HG02678 (cell line): Measurements from ENCODE around the gene ZMYND8.
"Not testable (repeated sequence)": the region's sequence is repeated elsewhere in the genome, so short reads cannot be mapped to it uniquely, and the experiment has no call there.

Source experiments
- ATAC-seq: cut with Tn5 transposase; IDR thresholded peaks from one replicate; pipeline ENCODE4 v1.9.1; 2021; ENCODE audit warnings: mild to moderate bottlenecking, moderate library complexity; ENCODE audit not compliant: unreplicated experiment

ZMYND8 gene

DNA sequence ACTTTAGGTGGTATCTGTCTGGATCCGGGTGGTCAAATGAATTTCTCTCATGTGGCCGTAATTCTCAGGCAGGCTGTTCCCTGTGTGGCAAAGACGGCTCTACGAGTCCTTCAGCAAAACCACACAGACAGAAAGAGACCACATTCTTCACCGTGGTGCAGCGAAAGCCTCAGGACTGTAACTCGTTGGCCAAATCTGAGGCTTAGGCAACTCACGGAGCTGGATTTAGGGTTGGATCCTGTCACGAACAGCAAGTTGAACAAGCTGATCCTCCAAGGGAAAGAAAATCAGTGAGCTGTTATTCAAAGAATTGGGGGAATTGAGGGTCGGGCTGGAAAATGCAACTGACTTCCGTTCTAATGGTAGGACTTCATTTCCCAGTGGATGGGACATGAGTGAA, 167.4 kb downstream of the ZMYND8 start:
- ATAC-seq = no peak

DNA sequence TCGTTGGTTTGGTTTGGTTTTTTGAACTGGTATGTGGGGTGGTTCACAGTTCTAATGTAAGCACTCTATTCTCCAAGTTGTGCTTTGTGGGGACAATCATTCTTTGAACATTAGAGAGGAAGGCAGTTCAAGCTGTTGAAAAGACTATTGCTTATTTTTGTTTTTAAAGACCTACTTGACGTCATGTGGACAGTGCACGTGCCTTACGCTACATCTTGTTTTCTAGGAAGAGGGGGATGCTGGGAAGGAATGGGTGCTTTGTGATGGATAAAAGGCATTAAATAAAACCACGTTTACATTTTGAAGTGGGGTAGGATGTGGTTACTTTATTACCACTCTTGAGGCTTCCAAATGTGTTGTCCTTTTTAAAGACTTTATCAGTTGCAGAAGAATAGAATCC, 168.0 kb downstream of the ZMYND8 start:
- no peak for ATAC-seq

DNA sequence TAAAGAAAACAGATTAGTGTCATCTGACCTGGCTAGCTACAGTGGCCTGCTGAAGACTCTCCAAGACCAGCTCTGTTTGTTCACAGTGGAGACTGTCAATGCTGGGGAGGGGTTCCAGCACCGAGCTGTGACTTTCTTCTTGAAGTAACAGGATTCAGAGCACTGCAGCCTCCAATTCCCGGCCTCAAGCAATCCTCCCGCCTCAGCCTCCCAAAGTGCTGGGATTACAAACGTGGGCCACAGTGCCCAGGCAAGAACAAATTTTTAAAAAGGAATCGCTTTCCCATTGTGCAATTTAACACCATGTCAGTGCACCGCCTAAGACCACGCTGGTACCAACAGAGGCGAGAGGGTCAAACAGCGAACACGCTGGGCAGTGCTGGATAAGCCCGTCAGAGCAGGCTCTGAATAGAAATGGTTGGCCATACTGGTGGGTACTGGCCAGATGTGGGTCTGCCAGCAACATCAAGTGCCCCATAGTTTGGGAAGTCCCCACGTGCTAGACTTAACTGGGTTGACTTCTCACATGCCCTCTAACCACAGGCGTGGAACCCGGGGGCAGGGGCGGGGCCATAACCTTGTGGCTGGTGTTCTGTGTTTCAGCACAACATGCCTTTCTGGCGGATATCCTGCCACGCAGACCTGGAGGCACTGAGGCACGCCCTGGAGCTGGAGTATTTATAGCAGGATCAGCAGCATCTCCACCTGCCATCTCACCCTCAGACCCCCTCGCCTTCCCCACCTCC, 168.9 kb downstream of the ZMYND8 start:
- ATAC-seq = no peak

DNA sequence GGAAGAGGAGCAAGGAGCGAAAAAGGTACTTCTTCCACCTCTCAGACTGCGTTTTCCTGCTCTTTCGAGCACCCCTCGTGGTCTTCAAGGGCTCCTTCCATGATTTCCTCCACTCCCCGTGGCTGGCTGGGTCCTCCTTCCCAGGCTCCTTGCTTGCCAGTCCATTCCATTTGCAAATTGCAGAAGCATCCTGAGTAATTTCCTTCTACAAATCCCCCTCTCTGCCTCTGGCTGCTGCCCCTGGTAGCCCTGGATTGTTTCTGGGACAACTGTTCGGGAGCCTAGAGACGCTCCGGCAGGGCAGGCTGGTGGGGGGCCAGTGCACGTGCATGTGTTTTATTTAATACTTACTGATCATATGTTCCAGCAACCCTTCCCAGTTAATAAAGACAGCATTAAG, 173.1 kb downstream of the ZMYND8 start:
- no peak for ATAC-seq

DNA sequence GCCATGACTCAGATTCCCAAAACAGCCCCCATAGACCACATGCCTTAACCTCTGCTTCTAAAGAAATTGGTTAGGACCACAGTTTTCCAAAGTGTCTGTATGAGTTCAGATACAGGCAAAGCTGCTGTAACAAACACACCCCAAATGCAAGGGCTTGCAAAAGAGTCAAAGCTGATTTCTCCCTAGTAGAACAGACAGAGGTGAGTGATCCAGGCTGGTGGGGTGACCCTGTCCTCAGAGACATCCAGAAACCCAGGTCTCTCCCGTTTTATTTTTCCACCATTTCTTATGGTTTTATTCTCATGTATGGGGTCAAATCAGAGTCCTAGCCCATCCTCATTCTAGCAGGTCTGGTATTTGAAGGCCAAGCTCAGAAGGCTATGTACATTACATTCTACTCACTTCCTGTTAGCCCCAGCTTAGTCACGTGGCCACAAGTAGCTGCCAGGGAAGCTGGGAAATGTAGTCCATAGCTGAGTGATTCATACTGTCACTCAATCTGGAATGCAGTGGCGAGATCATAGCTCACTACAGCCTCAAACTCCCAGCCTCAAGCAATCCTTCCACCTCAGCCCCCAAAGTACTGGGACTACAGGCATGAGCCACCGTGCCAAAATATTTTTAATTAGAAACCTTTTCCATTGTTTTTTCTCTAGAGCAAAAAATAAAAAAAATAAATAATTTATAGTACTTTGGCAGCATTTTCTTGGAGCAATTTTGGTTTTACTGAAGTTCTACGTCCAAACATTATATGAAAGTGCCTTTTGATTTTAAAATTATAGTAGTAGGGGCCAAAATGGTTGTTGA, 175.2 kb downstream of the ZMYND8 start:
- no peak for ATAC-seq

DNA sequence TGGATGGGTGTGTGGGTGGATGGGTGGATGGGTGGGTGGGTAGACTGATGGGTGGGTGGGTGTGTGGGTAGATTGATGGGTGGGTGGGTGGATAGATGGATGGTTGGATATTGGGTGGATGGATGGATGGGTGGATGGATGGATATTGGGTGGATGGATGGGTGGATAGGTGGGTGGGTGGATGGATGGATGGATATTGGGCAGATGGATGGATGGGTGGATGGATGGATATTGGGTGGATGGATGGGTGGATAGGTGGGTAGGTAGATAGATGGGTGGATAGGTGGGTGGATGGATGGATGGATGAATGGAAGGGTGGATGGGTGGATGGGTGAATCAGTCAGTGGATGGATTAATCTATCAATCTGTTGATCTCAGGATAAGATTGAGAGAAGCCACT, 177.2 kb downstream of the ZMYND8 start:
- ATAC-seq = no peak

DNA sequence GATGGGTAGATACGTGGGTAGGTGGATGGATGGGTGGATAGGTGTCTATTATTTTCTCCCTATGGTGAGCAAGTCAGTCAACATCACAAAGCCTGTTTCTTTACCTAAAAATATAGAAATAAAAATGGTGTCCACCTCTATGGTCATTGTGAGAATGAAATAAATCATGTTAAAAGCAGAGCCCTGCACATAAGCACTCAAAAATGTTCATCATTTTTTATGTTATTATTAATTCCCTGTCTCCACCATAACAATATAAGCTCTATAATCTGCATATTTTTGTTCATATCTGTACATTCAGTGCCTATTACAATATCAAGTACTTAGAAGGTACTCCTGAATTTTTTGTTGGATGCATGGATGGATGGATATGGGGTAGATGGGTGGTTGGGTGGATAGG, 177.6 kb downstream of the ZMYND8 start:
- no peak for ATAC-seq

DNA sequence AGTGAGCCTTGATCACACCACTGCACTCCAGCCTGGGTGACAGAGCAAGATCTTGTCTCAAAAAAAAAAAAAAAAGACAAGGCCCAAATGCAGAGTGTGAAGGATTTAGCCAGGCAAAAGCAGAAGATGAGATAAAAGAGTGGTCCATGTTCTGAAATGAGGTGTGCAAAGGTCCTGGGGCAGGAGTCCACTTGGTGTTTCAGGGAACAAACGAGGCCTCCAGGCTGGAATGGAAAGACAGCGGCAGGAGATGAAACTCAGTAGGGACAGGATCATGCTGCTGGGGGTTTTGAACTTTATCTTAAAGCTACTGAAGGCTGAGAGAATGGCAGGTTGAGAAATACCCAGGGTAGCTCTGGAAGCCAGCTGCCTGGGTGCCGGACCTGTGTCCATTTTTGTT, 178.2 kb downstream of the ZMYND8 start:
- ATAC-seq = no peak

DNA sequence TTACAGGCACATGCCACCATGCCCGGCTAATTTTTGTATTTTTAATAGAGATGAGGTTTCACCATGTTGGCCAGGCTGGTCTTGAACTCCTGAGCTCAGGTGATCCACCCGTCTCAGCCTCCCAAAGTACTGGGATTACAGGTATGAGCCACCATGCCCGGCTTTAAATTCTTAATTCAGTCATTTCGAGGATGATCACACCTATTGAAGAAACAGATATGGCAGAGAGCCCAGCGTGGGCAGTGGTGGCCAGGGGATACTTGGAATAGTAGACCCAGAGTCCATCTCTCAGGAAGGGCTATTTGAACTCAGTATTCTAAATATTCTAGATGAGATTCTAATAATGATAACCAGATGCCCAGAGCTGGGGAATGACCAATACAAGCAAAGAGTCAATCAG, 180.3 kb downstream of the ZMYND8 start:
- not testable (repeated sequence) for ATAC-seq

DNA sequence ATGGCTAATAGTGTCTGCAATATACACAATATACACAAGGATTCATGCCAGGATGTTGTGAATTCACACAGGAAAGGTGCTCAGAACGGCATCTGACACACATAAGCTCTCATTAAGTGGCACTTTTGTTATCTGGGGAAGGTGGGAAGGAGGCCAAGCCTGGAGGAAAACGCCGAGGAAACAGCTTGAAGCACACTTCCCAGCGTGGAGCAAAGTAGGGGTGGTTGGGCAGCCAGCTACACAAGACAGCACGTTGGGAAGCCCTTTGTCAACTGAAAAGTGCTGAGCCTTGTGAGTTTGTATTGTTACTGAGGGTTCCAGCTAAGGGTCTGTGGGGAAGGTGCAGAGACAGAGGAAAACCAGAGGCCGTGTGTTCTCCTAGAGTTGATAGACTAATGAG, 181.0 kb downstream of the ZMYND8 start:
- ATAC-seq = no peak

DNA sequence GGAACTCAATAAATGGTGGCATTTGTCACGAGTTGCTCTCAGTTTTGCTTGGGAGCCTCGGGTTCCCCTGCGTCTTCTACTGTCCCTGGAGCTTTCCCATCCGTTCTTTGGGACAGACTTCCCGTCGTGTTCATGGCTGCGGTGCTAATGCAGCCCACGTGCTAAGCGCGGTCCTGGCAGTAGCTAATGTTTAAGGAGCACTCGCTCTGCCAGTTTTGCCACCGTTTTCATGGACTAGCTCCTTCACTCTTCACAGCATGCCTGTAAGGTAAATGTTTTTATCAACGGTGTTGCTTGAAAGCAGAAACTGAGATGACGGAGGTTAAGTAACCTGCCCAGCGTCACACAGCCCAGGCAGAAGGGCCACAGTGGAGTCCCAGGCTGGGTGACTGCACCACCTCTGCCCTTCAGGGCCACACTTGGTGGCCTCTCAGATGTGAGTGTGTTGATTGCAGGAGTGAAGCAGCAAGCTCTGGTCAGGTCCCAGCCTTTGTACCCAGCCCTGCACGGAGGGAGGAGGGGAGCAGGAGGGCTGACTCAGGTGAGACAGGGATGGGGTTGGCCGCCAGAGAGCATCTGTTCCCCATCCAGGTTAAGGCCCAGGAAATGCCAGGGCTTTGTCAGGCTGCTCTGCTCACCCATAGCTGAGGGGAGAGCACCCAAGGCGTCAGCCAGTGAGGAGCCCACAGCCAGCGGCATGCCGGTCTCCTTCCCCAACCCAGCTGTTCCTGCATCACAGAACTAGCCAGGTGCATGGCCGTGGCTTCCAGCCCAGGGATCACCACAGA, 181.8 kb downstream of the ZMYND8 start:
- no peak for ATAC-seq

DNA sequence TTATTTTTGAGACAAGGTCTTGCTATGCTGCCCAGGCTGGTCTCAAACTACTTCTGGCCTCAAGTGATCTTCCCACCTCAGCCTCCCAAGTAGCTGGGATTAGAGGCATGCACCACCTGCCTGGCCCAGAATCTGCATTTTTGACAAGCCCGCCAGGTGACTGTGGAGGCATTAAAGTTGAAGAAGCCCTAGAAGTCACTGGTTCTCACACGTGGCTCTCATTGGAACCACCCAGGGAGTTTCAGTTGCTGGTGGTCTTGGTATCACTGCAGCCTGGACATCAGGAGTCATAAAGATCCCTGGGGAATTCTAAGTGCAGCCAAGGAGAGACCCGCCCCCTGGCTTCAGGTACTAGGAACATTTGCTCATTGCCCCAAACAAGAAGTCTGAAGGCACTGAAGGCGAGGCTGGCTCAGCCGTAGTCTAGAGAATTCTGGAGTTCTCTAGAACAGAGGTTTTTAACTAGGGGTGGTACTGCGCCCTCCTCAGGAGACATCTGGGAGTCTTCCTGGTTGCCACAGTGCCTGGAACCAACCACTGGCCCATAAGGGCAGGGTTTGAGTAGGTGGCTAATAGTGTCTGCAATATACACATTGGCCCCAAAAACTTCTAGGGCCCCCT, 182.8 kb downstream of the ZMYND8 start:
- no peak for ATAC-seq

DNA sequence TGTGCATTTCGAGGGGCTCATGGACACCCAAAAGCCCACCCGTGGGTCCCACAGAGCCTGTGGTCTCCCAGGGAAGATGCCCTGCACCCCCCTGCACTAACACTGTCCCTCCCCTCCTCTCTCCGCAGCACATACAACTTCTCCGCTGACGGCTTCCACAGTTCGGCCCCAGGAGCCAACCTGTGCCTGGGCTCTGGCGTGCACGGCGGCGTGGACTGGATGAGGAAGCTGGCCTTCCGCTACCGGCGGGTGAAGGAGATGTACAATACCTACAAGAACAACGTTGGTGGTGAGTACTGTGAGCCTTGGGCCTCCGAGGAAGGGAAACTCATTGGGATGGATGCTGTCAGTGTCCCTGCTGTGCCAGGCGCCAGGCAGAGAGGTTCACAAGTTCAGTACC, 183.9 kb downstream of the ZMYND8 start:
- ATAC-seq = no peak

DNA sequence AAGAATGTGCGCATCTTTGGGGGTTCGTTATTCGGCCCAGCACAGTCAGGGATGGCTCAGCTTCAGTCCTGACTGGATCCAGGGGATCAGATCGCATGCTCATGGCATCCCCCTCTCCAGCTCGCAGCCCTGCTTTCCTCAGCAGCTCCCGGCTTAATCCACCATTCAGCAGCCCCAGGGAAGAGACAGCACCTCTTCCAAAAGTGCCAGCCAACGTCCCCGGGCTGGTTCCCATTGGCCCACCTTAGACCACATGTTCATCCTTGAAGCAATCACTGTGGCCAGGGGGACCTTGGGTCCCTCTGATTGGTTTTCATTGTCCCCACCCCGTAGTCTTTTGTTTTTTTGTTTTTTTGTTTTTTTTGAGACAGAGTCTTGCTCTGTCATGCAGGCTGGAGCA, 188.7 kb downstream of the ZMYND8 start:
- no peak for ATAC-seq

DNA sequence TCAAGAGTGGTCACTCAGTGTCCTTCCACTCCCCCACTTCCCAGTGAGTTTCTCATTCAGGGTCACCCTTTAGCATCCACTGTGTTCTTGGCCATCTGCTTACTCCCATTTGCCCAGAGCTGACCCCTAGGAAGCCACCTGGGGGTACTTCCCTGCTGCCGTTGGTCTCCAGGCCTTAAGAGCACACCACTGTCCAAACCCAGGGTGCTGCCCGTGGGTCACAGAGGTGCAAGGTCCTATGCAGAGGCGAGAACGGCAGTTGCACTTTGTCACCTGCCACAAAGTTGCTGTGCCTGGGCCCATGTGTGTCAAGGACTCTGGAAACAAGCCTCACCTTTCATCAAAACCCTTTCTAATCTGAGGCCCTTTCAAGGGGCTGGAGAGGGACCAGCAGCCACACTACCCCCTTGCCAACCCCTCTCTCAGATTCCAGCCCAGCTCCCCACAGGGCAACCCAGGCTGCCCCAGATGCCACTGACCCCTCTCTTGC, 191.1 kb downstream of the ZMYND8 start:
- ATAC-seq = no peak

DNA sequence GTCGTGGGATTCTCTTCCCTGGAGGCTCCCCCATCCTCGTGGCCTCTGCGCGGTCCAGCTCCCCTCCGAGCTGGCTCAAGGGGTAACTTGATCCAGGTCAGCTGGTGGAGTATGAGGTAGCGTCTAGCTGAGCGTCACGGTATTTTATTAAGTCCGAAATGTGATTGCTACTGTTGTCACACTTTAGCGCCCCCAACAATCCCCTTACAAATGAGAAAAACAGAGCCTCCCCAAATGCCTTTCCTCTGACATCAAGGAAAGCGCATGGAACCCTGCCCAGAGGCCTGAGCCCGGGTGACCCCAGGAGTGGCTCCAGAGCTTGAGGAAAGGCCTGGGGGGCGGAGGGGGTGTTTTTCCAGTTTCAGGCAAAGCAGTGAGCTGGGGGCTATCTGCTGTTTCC, 192.4 kb downstream of the ZMYND8 start:
- ATAC-seq = no peak

DNA sequence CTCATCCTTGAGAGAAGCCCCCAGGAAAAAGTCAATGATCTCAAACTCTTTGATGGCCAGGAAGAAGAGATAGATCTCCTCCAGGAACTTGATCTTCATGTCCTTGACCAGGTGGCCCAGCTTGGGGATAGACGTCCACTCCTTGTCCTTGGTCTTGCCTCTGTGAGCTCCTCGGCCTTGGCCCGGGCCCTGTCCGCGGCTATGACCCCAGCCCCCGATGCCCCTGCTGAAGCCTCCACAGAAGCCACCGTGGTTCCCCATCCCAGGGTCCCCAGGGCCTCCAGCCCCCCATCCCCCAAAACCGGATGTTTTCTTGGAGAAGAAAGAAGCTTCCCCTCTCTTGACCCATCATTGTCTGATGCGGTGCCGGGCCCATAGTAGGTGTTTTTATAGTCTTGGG, 195.1 kb downstream of the ZMYND8 start:
- ATAC-seq = no peak

DNA sequence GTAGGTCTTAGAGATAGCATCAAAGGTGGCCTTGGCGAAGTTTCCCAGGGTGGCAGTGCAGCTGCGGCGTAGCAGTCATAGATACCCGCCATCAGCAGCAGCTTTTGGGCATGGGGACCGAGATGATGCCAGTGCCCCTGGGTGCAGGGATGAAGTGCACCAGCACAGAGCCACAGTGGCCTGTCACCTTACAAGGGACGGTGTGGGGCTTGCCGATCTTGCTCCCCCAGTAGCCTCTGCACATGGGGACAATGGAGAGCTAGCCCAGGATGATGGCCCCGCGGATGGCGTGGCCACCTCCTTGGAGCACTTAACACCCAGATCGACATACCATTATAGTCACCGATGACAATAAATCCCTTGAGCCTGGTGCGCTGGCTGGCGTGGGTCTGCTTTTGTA, 195.5 kb downstream of the ZMYND8 start:
- ATAC-seq = no peak

DNA sequence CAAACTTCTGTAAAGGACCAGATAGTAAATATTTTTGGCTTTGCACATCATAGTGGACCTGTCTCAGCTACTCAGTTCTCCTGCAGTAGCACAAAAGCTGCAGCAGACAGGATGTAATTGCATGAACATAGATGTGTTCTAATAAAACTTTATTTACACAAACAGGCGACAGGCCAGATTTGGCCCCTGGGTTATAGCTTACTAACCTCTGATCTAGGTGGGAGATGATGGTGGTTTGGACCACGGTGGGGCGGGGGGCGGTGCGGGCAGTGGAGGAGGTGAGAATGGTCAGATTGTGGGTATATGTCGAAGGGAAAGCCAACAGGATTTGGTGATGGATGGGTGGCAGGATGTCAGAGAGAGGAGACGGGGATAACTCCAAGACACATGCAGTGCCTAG, 196.3 kb downstream of the ZMYND8 start:
- no peak for ATAC-seq
